HepG2 (cell line): ENCODE results near the gene EMC9. TPM values are rescaled to one million over a fixed set of nuclear protein-coding genes. Genes with fewer than 3 reads are reported as not detected.

Experiments
- BRCA1 ChIP-seq: sonication (generic); formaldehyde crosslinking; IDR thresholded peaks from 2 replicates; pipeline ENCODE4 v1.4.0; 2020; ENCODE audit warnings: missing genetic modification reagents
- DZIP1 ChIP-seq: sonication (generic); formaldehyde crosslinking; IDR thresholded peaks from 2 replicates; pipeline ENCODE4 v1.5.0; 2020; ENCODE audit warnings: mild to moderate bottlenecking, missing genetic modification reagents
- FOXC1 ChIP-seq: sonication (generic); formaldehyde crosslinking; IDR thresholded peaks from 2 replicates; pipeline ENCODE4 v1.8.0; 2022; ENCODE audit warnings: mild to moderate bottlenecking, missing genetic modification reagents, borderline replicate concordance
- GLMP ChIP-seq: sonication (generic); formaldehyde crosslinking; IDR thresholded peaks from 2 replicates; pipeline ENCODE4 v1.9.0; 2021; ENCODE audit warnings: missing genetic modification reagents, mild to moderate bottlenecking, borderline replicate concordance
- HMG20B ChIP-seq: conservative IDR thresholded peaks from 2 replicates; pipeline ENCODE4 v1.6.1; 2016; ENCODE audit warnings: missing genetic modification reagents, missing compliant biosample characterization
- MEIS2 ChIP-seq: sonication (generic); formaldehyde crosslinking; IDR thresholded peaks from 2 replicates; pipeline ENCODE4 v1.9.0; 2021; ENCODE audit warnings: mild to moderate bottlenecking, missing genetic modification reagents
- NR2C2 ChIP-seq: sonication (generic); formaldehyde crosslinking; IDR thresholded peaks from 2 replicates; pipeline ENCODE4 v1.4.0; 2020; ENCODE audit warnings: missing genetic modification reagents, mild to moderate bottlenecking, moderate library complexity, borderline replicate concordance
- NR2F6 ChIP-seq, 2 experiments: IDR thresholded peaks; 2 replicates each; pipeline ENCODE4 v1.6.1; 2016; ENCODE audit warnings: antibody characterized with exemption in 1 of 2, mild to moderate bottlenecking in 1 of 2
- PHF21A ChIP-seq: sonication (generic); formaldehyde crosslinking; IDR thresholded peaks from 2 replicates; pipeline ENCODE4 v1.5.0; 2020; ENCODE audit warnings: mild to moderate bottlenecking, missing genetic modification reagents
- SOX5 ChIP-seq: IDR thresholded peaks from 2 replicates; pipeline ENCODE4 v1.6.1; 2016; ENCODE audit warnings: borderline replicate concordance
- SPEN ChIP-seq: sonication (generic); formaldehyde crosslinking; IDR thresholded peaks from 2 replicates; pipeline ENCODE4 v1.5.1; 2020; ENCODE audit warnings: low read depth, mild to moderate bottlenecking, missing genetic modification reagents
- SRF ChIP-seq: IDR thresholded peaks from 2 replicates; pipeline ENCODE4 v1.6.1; 2011; ENCODE audit warnings: mild to moderate bottlenecking, low read depth, low read length, moderate library complexity
- ZBTB26 ChIP-seq: IDR thresholded peaks from 2 replicates; pipeline ENCODE4 v1.6.1; 2016; ENCODE audit warnings: missing compliant biosample characterization, missing genetic modification reagents, borderline replicate concordance
- ZBTB39 ChIP-seq: sonication (generic); formaldehyde crosslinking; IDR thresholded peaks from 2 replicates; pipeline ENCODE4 v1.5.0; 2020; ENCODE audit warnings: missing genetic modification reagents
- ZNF263 ChIP-seq: sonication (generic); formaldehyde crosslinking; IDR thresholded peaks from 2 replicates; pipeline ENCODE4 v1.4.0; 2020; ENCODE audit warnings: missing genetic modification reagents
- ZNF597 ChIP-seq: sonication (generic); formaldehyde crosslinking; IDR thresholded peaks from 2 replicates; pipeline ENCODE4 v1.5.0; 2020; ENCODE audit warnings: missing genetic modification reagents
- ZNF775 ChIP-seq: sonication (generic); formaldehyde crosslinking; IDR thresholded peaks from 2 replicates; pipeline ENCODE4 v1.4.0; 2020; ENCODE audit warnings: missing genetic modification reagents, mild to moderate bottlenecking, moderate library complexity, borderline replicate concordance
- ZNF777 ChIP-seq: sonication (generic); formaldehyde crosslinking; IDR thresholded peaks from 2 replicates; pipeline ENCODE4 v1.4.0; 2020; ENCODE audit warnings: missing genetic modification reagents
- ZNF841 ChIP-seq: sonication (generic); formaldehyde crosslinking; IDR thresholded peaks from 2 replicates; pipeline ENCODE4 v1.8.1; 2023; ENCODE audit warnings: missing genetic modification reagents, borderline replicate concordance
- polyA plus RNA-seq, 8 experiments: library from polyadenylated mRNA; depleted of rRNA in 3 of 8; stranded (reverse) in 7 of 8; unstranded in 1 of 8; fragments of >200 nt; fragmentation: Illumina TruSeq in 4 of 8; extraction: Trizol in 4 of 8; gene quantifications; 2 replicates each; pipeline versions ENCODE4 v1.2.1 to v1.2.3, GENCODE V29; 2011 to 2016; ENCODE audit warnings: low read depth in 4 of 8, missing spikeins in 1 of 8, mixed read lengths in 1 of 8; ENCODE audit not compliant: insufficient read depth in 1 of 8
- total RNA-seq, 5 experiments: library from RNA; depleted of rRNA; stranded (reverse); fragments of >200 nt; fragmentation: Illumina TruSeq; extraction: Trizol; gene quantifications; 2 replicates each; pipeline ENCODE4 v1.2.3, GENCODE V29; 2016; ENCODE audit warnings: low read depth in 1 of 5

The EMC9 gene
- total and polyA plus RNA-seq, 2 of the 13 experiments (the other 11 are each of a cell fraction or from before 2014, with no cell fraction given) = 60.5 to 78.7 TPM

- TF ChIP-seq ZBTB26 (CRISPR knock-in tag) = peak; percentile 67; the same call in 1 of the 2 replicates
- peak; percentile 41; the same call in 1 of the 2 replicates for TF ChIP-seq MEIS2 (CRISPR knock-in tag)
- TF ChIP-seq FOXC1 (CRISPR knock-in tag) = no peak
- peak; percentile 76 for TF ChIP-seq ZNF777
- TF ChIP-seq SOX5 (CRISPR knock-in tag) = no peak; the same call in 1 of the 2 replicates
- peak; percentile 92 for TF ChIP-seq SPEN (CRISPR knock-in tag)
- TF ChIP-seq DZIP1 (CRISPR knock-in tag) = no peak
- TF ChIP-seq ZNF775 (CRISPR knock-in tag) = peak; percentile 83
- peak; percentile 83 for TF ChIP-seq NR2C2 (CRISPR knock-in tag)
- peak; percentile 39; the same call in 1 of the 2 replicates for TF ChIP-seq SRF
- peak; percentile 9; the same call in 1 of the 2 replicates for TF ChIP-seq ZNF263 (CRISPR knock-in tag)
- peak; percentile 81 for TF ChIP-seq HMG20B (CRISPR knock-in tag)
- no peak; the same call in none of the 2 replicates for TF ChIP-seq BRCA1
- TF ChIP-seq ZBTB39 (CRISPR knock-in tag) = no peak
- TF ChIP-seq ZNF841 (CRISPR knock-in tag) = no peak
- 0 out of 2 replicates have a peak, but pooled peaks have one; percentile 15 for TF ChIP-seq ZNF597
- TF ChIP-seq PHF21A = no peak
- no peak for TF ChIP-seq NR2F6 (IDR thresholded peaks at IDR 0.05)
- peak; percentile 18; the same call in 1 of the 2 replicates for TF ChIP-seq NR2F6 (CRISPR knock-in tag; IDR thresholded peaks at IDR 0.05)
- no peak for TF ChIP-seq GLMP (CRISPR knock-in tag)
These were observed at the start of gene EMC9 (continued) for GRCh38 chr14:24141097-24141880.
